NK-92 (cell line): Measurements from ENCODE around the gene LARP4B.
"Not testable (repeated sequence)": the region's sequence is repeated elsewhere in the genome, so short reads cannot be mapped to it uniquely, and the experiment has no call there.

ENCODE experiments used
- DNase-seq: peaks from one replicate; lab custom pipeline; 2025; ENCODE audit not compliant: unreplicated experiment; lab: John Stamatoyannopoulos, UW

The LARP4B gene

GRCh38 chr10:773562-774161 is 157.8 kb downstream of the LARP4B start:
- no peak for DNase-seq

GRCh38 chr10:772227-772637 is 159.3 kb downstream of the LARP4B start:
- no peak for DNase-seq

- DNase-seq, result no peak
Observed at GRCh38 chr10:771647-772046, 159.9 kb downstream of the LARP4B start.

- DNase-seq, result no peak
Observed at GRCh38 chr10:770975-771374, 160.5 kb downstream of the LARP4B start.

GRCh38 chr10:770048-770712 is 161.3 kb downstream of the LARP4B start:
- not testable (repeated sequence) for DNase-seq

- DNase-seq, result no peak
Observed at GRCh38 chr10:767794-768193, 163.7 kb downstream of the LARP4B start.

GRCh38 chr10:767211-767610 is 164.3 kb downstream of the LARP4B start:
- DNase-seq, result no peak

- no peak for DNase-seq
Observed at GRCh38 chr10:761376-761775, 170.1 kb downstream of the LARP4B start.

GRCh38 chr10:760622-761021 is 170.9 kb downstream of the LARP4B start:
- no peak for DNase-seq

- DNase-seq, result no peak
Observed at GRCh38 chr10:759898-760477, 171.5 kb downstream of the LARP4B start.
